ES-I3 (cell line): ENCODE results near the gene HAUS8.
A peak's percentile ranks its signal among the peaks of the same experiment; 100 is the strongest.

Experiments used
- H3K36me3 ChIP-seq: 2 replicates; pipeline ENCODE4 v1.6.1; 2013; ENCODE audit warnings: mild to moderate bottlenecking, low read length, control low read depth, moderate library complexity; ENCODE audit not compliant: insufficient read depth
- H3K4me1 ChIP-seq: 2 replicates; pipeline ENCODE4 v1.6.1; 2013; ENCODE audit warnings: mild to moderate bottlenecking, control low read depth, low read length; ENCODE audit not compliant: insufficient read depth
- H3K9ac ChIP-seq: 2 replicates; pipeline ENCODE4 v1.6.1; 2013; ENCODE audit warnings: low read depth, mild to moderate bottlenecking, low read length, moderate library complexity
- H3K9me3 ChIP-seq: 2 replicates; pipeline ENCODE4 v1.6.1; 2013; ENCODE audit warnings: mild to moderate bottlenecking, low read length, moderate library complexity; ENCODE audit not compliant: control insufficient read depth, insufficient read depth

The HAUS8 gene, protein sequence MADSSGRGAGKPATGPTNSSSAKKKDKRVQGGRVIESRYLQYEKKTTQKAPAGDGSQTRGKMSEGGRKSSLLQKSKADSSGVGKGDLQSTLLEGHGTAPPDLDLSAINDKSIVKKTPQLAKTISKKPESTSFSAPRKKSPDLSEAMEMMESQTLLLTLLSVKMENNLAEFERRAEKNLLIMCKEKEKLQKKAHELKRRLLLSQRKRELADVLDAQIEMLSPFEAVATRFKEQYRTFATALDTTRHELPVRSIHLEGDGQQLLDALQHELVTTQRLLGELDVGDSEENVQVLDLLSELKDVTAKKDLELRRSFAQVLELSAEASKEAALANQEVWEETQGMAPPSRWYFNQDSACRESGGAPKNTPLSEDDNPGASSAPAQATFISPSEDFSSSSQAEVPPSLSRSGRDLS

DNA sequence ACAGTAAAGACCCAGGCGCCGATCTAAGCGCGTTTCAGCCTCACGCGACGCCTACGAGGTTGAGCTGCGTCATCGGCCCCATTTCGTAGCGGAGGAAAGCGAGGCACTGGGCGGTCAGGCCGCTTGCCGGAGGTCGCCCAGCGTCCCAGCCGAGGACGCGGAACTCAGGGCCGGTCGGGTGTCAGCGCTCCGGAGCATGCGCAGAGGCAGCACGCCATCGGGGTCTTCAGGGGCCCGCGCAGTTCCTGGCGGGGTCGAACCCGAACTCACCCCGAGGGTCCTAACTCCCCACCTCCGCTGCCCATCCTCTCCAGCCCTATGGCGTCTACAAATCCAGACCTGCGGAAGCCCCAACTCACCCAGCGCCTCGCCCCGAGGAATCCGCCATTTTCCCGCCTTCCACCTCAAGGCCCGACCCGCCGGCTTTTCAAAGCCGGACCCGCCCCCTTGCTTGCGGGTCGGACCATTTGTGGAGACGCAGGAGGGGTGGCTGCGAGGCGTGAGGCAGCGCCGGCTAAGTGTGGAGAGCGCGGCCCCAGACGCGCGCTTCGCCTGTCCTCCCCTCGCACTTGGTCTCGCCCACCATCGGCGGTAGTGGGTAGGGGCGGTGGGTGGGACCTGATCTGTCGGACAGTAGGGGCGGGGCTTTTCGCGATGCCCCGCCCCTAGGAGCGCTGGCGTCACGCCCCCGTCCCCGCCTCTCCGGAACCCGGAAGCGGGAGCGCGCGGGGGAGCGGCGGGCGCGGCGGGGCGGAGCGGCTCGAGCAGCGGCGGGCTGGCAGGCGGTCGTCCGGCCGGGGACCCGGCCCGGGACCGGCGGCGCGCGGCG is at the start of gene HAUS8, which contains the start of gene MYO9B:
Gene HAUS8, minus strand, starts transcription at position 418 of the 829 bp plus-strand sequence. Its CDS starts 30 bp downstream, at position 388.
Gene MYO9B, plus strand, starts transcription at position 743 of the 829 bp plus-strand sequence. CDS start 25,941 bp downstream, outside the sequence.
- Histone ChIP-seq H3K9me3 (no peaks in the 10 kb centered on the region), H3K36me3 (peaks cover 3% of the 10 kb centered on the region; the same call in 1 of the 2 replicates), H3K9ac (peak within 1 kb of the TSS; percentile 76), H3K4me1 (peaks cover 25% of the 10 kb centered on the region)

DNA sequence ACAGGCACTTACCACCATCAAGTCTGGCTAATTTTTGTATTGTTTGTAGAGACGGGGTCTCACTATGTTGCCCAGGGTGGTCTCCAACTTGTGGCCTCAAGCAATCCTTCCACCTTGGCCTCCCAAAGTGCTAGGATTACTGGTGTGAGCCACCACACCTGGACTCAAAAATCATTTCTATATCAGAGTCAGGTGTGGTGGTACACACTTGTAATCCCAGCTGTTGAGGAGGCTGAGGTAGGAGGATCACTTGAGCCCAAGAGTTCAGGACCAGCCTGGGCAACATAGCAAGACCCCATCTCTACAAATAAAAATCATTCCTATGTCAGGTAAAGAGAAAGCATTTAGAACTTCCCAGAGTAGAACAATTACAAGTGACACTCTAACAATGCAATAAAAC is 48.8 kb upstream of the HAUS8 start:
- Histone ChIP-seq H3K9ac (no peak overlapping the region), H3K9me3 (no peaks in the 10 kb centered on the region), H3K4me1 (peaks cover 14% of the 10 kb centered on the region)

DNA sequence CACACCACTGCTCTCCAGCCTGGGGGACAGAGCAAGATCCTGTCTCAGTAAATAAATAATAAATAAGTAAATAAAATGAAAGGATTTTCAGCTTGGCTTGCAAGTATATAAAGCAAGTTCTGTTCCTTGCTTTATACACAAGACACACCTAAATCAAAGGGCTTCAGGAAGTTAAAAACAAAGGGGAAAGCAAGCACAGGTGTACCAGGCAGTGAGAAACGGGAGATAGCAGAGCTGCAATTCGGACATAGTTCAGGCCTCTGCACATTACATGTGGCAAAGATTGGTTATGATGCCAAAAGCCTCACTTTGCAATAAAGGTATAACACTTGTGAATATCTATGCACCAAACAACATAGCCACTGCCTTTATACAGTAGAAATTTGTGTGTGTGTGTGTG is 47.8 kb upstream of the HAUS8 start:
- H3K4me1 ChIP-seq: peaks cover 14% of the 10 kb centered on the region
- no peaks in the 10 kb centered on the region for H3K9me3 ChIP-seq
- H3K9ac ChIP-seq: no peak overlapping the region
- H3K36me3 ChIP-seq: no peaks in the 10 kb centered on the region

More for the DNA sequence above, 48.8 kb upstream of the HAUS8 start:
- H3K36me3 ChIP-seq: no peaks in the 10 kb centered on the region

DNA sequence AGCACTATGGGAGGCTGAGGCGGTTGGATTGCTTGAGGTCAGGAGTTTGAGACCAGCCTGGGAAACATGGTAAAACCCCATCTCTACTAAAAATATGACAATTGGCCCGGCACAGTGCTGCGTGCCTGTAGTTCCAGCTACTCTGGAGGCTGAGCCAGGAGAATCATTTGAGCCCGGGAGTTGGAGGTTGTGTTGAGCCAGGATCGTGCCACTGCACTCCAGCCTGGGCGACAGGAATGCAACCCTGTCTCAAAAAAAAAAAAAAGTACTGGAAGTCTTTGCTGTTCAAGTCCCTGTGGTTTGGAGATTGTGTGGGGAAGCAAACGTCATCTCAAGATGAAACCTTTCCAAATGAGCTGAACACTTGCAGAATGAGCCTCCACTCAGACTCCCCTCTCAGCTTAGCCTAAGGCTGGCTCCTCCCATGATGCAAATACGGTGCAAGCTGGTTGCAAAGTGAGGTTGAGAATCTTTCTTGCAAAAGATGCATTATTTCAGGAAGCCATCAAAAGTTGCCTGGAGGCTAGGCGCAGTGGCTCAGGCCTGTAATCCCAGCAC is 46.6 kb upstream of the HAUS8 start:
- Histone ChIP-seq H3K4me1 (peaks cover 14% of the 10 kb centered on the region), H3K9me3 (no peaks in the 10 kb centered on the region), H3K9ac (no peak overlapping the region), H3K36me3 (no peaks in the 10 kb centered on the region)

DNA sequence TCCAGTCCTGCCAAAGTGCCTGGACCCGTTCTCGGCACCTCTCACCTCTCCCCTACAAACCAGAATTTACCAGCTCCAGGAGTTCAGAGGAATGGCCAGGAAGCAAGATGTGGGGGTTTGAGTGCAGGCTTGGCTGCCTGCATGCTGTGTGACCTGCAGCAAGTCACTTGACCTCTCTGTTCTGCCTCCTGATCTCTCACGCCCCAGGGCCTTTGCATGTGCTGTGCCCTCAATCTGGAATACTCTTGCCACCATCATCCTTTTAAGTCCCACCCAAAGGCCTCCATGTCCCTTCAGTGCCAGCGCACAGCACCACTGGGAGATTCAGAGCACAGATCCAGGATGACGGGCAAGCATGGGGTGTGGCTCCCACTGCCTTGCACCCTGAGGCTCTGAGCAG is 43.7 kb upstream of the HAUS8 start:
- Histone ChIP-seq H3K9ac (no peak overlapping the region), H3K4me1 (peaks cover 8% of the 10 kb centered on the region), H3K9me3 (no peaks in the 10 kb centered on the region), H3K36me3 (no peaks in the 10 kb centered on the region)

DNA sequence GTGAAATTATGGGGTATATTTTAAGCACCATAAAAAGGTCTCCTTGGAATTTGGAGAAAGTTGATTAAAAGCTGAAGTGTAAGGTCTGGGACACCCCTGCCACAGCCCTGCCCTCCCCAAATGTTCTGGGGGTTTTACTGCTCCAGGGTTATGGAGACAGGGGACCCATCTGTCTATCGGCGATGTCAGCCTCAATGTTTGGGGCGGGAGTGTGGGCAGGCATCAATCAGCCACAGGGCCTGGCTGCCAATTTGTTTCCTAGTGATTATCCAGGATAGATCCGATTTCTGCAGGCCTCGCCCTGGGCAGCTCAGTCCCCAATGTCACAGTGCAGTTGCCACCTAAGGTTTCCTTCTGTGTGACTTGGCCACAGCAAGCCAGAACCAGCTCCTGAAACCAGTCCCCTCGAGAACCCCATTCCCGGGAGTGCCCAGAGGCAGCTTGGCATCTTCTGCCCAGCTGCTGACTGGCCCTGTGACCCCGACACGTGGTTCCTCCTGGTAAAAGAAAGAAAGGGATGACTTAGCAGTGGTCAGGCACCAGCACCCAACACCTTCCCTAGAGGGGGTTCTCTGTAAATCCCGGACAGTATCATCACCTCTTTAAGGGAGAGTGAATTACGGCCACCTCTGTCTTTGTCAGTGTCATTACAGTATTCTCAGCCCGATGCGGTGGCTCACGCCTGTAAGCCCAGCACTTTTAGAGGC is 41.9 kb upstream of the HAUS8 start:
- no peaks in the 10 kb centered on the region for H3K36me3 ChIP-seq
- no peak overlapping the region for H3K9ac ChIP-seq
- H3K4me1 ChIP-seq: peaks cover 23% of the 10 kb centered on the region
- H3K9me3 ChIP-seq: no peaks in the 10 kb centered on the region

DNA sequence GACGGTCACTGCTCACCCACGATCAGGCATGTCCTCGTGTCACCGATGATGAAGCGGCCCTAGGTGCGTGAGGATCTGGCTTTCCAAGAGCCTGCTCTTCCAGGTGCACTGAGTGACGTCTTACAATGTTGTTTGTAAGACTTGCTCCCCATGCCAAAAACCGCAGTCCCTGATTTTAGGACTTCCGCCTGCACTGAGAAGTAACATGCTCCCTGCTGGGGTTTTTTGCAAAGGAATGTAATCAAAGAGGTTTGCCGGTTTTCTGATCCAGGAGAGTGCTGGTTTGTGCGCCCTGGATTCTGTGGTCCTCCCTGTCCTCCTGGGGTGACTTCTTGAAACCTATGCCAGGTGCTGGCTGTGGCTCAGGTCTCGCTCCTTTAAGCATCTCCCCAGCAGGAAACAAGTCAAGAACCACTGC is 39.2 kb upstream of the HAUS8 start:
- Histone ChIP-seq H3K36me3 (no peaks in the 10 kb centered on the region), H3K4me1 (peaks cover 23% of the 10 kb centered on the region), H3K9me3 (no peaks in the 10 kb centered on the region), H3K9ac (no peak overlapping the region)

DNA sequence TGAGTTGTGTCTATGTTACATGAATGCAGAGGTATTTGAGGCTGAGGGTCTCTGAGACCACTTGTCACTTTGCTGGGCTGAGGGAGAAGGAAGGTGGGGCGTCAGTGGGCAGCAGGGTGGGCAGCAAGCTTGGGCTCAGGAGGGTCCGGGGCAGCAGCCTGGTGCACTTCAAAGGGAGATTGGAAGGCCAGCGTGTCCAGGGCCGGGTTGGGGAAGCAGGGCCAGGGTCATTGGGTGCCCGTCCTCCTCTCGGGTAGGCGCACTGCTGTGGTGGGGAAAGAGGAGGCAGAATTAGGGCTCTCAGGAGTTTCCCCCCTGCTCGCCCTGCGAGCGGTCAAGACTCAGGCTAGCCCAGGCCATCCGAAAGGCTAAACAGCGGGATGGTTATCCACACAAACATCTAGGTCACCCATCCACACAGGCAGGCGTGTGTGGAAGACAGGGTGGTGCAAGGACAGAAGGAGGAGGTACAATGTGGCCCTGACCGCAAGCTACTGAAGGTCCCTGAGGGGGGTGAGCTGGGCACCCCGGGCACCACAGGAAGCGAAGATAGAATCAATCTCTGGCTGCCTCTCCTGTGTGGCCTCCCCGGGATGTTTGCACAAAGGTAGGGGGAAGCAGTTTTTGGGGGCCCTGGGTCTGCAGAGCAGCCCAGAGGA is 38.0 kb upstream of the HAUS8 start:
- no peaks in the 10 kb centered on the region for H3K36me3 ChIP-seq
- H3K4me1 ChIP-seq: peaks cover 25% of the 10 kb centered on the region
- H3K9ac ChIP-seq: no peak overlapping the region
- no peaks in the 10 kb centered on the region for H3K9me3 ChIP-seq

DNA sequence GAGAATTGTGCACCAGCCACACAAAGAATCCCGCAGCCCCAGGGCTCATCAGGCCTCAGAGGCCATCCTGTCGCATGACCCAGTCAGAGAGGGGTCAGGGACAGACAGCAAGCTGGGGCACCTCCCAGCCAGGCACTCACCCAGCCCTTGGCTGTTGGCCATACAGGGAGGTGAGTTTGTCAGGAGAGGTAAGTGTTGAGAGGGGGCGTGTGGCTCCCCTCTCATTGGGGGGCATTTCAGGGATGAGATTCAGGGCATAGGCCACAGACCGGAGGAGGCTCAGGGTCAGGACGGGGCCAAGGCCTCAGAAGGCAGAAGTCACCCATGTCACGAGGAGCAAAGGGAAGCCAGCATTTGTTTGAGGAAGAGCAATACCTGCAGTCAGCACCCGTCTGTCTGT is 37.4 kb upstream of the HAUS8 start:
- Histone ChIP-seq H3K4me1 (peaks cover 30% of the 10 kb centered on the region), H3K9me3 (no peaks in the 10 kb centered on the region), H3K36me3 (no peaks in the 10 kb centered on the region), H3K9ac (no peak overlapping the region)

DNA sequence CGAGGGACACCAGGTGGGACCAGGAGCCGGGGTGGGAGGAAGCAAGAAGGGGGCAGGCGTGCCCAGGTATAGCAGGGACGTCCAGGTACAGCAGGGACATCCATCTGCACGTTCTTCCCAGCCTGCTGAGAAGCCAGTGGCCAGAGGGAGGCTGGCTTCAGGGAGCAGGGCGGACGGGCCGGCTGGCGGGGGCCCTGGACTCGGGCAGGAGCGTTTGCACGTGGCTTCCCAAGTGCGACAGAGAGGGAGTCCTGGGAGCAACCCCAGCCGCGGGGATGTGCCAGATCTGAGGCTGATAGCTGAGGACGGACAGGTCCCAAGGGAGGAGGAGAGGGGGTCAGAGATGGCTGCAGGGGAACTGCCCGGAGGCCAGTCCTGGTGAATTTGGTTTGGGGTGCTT is 37.0 kb upstream of the HAUS8 start:
- H3K4me1 ChIP-seq: peaks cover 34% of the 10 kb centered on the region
- no peaks in the 10 kb centered on the region for H3K36me3 ChIP-seq
- no peak overlapping the region for H3K9ac ChIP-seq
- no peaks in the 10 kb centered on the region for H3K9me3 ChIP-seq

DNA sequence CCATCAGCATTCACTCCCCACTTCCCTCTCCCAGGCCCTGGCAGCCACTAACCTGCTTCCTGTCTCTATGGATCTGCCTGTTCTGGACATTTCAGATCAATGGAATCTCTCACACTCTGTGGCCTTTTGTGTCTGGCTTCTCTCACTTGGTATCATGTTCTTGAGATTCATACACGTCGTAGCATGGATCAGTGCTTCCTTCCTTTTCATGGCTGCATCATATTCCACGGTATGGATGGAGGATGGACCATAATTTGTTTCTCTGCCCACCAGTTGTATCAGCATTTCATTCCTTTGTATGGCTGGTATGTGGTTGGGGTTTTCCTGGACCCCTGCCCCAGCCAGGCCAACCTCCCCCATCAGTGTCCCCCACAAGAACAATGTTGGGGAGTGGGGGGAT is 36.5 kb upstream of the HAUS8 start:
- H3K4me1 ChIP-seq: peaks cover 38% of the 10 kb centered on the region
- H3K9ac ChIP-seq: no peak overlapping the region
- no peaks in the 10 kb centered on the region for H3K9me3 ChIP-seq
- no peaks in the 10 kb centered on the region for H3K36me3 ChIP-seq

DNA sequence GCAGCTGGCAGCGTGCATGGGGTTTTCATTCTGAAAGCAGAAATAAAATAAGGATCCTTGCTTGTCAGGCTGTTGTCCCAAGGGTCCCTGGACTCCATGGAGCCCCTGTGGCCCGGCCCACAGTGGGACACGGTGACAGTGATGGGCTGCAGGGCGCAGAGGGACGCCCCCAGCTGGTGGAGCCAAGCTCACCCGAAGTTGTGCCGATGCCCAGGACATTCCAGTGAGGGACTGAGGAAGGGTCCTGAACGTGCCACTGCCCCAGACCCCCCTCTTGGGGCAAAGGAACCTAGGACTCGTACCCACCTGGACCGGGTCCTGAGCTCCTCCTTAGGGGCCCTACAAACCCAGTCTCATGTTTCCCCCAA is 35.3 kb upstream of the HAUS8 start:
- no peaks in the 10 kb centered on the region for H3K9me3 ChIP-seq
- no peaks in the 10 kb centered on the region for H3K36me3 ChIP-seq
- no peak overlapping the region for H3K9ac ChIP-seq
- peaks cover 38% of the 10 kb centered on the region for H3K4me1 ChIP-seq

DNA sequence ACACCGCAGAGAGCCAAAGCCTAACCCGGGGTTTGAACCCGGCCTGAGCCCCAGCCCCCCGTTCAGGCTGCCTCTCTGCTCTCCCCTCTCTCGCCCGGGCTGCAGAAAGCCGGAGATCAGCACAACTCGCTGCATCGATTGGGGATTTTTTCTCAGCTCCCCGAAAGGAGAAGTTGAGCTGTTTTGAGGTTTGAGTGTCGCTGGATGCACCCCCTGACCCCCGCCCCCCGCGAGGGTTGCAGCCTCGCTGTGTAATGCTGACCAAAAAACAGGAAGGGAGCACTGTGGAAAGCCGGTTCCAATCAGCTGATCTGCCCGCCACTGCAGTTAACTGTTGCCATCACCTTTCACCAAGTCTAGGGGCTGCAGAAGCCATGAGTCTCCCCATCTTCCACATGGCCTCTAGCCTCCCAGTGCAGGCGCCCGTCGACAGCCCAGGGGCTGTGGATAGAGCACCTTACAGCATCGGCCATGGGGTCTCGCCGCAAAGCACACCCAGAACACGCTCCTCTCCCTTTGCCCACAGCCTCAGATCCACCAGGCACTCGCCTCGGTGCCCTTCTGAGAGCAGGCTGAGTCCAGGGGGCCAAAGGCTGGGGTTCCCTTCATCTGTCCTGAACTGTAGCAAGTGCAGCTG is 34.8 kb upstream of the HAUS8 start:
- no peak overlapping the region for H3K9ac ChIP-seq

More for the DNA sequence above, 34.8 kb upstream of the HAUS8 start:
- peaks cover 38% of the 10 kb centered on the region for H3K4me1 ChIP-seq
- no peaks in the 10 kb centered on the region for H3K9me3 ChIP-seq
- no peaks in the 10 kb centered on the region for H3K36me3 ChIP-seq
